ENCODE measurements around the gene RNF34.

GRCh38 chr12:121356657-121357056 is 43.3 kb upstream of the RNF34 start:
- TF ChIP-seq CTCF (IDR thresholded peaks at IDR 0.05) (no peak), EP300 (IDR thresholded peaks at IDR 0.05) (no peak), POLR2A (IDR thresholded peaks at IDR 0.05) (no peak)
